Stimulated activated CD8-positive, alpha-beta memory T cell treated with anti-CD3 and anti-CD28 coated beads, Interleukin-4, amount 100 ng/mL, for 1 hour (primary cell): ENCODE results near the gene ZNF536.

Source experiments
- DNase-seq, 2 donors: peaks; one replicate each; pipeline ENCODE4 v3.0.0-alpha.2; 2020; ENCODE audit warnings: low read depth in 2 of 2, low spot score in 1 of 2

The ZNF536 gene

DNA sequence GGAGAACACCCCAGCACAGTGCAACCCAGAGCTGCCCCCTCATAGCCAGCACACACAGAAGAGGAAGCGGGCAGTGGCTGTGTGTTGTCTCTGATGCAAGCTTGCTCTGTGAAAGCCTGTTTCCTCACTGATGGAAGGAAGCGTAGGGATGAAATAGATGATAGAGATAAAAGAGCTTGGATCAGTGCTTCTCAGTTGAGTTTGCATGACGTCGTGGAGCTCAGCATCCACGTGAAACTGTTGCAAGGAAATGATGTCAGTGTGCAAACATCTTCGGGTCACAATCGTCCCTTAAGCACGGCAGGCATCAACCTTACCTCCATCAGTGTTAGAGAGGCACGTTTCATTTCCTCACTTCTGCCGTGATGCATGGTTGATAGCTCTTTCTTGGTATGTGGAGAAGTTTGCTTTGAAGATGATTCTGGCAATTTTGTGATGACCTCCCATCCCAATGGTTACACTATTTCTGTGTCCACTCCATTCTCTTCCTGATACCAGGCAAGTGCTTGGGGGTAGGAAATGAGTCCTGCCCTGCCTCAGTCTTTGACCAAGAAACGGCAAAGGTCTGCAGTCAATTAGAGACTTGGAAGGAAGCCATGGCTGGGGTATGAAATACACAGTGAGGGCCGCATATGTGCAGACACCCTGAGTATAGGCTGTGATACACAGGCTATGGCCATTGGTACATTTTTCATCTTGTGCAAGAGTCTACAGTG is 183.0 kb downstream of the ZNF536 start:
- no peak for DNase-seq

DNA sequence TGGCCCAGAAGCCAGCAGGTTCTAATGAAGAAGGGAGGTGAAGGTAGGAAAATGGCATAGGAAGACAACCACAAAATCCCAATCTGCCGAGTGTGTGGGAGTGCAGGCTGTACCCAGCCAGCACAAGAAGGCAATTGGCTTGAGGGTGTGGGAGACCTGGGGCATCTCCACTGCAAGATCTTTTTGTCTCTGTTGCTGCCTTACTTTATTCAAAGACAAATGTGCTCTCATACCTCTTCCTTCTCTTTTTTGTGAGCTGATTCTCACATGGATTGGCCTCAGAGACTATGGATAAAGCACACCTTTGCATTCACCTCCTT is 183.6 kb downstream of the ZNF536 start:
- no peak for DNase-seq

DNA sequence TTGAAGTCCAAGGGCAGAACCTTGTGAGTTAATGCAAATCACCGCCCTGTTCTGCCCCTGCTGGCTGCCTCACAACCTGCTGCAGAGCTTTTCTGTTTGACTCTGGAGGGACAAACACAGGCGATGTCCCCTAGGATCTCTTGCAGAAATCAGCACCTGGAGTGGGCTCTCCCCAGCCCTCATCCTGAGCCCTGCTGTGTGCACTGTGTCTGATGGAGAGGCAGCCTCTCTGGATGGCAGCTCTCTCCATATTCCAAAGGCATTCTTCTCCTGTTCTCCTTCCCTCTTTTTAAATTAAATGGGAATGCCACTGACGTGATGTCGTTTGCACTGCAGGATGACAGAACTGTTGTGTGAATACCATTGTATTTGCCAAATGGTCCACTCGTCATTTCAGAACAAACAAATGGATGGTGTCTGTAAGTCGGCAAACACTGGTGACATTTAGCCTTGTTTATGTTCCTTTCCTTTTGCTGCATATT is 184.1 kb downstream of the ZNF536 start:
- no peak for DNase-seq

DNA sequence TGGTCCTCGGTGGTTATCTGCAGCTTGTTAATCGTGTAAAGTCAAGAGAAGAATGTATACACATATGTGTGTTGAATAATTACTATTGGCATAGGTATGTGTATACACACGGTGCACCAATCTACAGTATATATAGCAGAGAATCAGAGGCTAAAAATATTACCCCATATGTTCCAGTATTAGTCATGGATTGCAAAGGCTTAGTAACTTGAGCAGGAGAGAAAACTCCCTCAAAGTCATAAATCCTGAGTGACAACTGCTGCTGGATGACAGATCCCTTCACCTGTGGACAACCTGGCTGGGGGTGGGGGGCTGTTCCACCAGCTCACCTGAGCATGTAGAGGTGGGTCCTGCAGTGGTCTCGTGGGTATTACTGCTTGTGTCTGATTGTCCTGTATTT is 185.0 kb downstream of the ZNF536 start:
- DNase-seq, result no peak

DNA sequence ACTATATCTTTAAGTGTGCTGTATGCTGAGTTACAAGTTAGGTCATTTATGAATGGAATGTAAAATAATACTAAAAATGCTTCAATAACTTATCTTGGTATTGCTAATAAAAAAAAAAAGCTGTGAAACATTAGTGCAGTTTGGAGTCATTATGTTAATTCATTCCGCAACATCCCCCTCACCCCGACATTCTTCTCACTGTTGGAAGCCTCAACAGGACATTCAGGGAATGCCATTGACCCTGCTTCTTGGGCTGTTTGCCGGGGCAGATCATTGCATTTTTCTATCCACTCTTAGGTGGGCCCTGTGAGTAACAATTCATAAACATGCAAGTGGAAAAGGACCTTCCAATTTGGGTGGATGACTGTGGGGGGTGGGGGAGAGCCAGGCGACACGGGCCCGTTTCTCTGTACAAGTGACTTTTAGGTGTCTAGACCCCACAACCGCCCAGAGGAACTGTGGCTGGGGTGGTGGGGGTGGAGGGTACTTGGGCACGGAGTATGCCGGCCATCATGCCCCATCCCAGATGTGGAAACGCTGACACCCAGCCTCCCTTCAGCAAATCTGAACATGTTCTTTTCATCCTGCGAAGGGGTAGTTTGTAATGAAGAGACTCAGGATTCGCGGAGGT is 185.9 kb downstream of the ZNF536 start:
- no peak for DNase-seq

DNA sequence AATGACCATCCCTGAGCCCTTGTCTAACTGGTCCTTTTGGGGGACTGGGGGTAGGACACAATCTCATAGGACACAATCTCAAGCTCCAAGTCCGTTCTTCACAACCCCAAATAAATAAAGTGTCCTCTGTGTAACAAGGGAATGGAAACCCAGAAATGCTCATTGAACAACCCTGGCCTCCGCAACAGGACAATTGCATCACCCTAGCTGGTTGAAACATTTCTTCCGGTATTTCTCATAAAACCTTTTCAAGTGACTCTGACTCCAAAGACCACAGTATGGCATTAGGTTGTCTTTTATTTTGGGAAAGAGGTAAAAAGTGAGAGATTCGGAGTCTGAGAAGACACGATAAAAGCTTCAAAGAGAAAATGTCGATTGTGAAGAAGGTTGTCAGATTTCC is 186.6 kb downstream of the ZNF536 start:
- DNase-seq, result no peak

DNA sequence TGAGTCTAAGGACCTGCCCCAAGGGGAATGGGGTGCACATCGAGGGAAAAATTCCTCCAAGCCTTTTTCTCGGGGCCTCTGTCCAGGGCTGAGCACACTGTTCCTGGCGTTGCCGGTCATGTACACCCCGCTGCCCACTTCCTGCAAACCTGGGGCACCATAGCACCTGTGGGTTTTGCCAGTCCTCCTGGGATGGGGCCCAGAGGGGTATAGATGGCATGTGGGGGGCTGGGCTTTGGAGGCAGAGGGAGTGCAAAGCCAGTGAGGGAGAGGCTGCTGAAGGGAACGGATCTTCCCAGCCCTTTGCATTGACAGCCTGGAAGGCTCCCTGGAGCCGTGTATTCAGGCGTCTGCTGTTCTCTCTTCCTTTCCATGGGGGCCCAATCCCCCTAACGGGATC is 187.3 kb downstream of the ZNF536 start:
- DNase-seq, result no peak

DNA sequence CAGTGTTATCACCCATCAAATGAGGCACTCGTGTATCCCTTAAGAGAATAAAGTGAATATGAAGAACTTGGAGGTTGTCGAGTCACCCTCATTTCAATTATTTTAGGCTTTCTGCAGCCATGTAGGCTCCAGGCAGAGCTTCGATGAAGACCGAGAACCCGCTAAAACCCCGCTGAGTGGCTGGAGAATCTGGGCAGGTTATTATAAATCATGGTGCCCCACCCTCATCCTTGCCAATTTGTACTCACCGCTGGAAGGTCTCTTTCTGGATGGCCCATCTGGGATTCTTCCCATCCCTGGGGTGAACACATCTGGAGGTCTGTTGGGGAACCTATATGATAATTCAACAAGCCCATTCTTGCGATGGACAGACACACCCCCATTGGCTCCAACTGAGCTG is 190.8 kb downstream of the ZNF536 start:
- DNase-seq, result no peak

DNA sequence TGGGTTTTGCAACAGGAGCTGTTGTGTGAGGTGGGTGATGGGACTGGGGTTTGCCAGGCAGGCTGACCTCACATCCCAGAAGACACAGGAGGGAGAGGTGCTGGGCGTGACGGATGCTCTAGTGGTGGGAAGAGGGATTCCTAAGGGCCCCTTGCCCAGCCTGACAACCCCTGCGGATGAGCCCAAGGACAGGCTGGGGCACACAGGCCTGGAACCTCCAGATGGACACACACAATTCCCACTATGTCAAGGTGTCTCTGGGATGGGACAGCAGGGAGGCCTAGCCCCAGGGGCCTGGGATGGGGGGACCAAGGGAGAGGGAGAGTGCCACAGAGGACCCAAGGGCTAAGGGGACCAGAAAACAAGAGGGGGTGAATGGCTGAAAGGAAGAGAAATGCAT is 191.5 kb downstream of the ZNF536 start:
- DNase-seq, result no peak

DNA sequence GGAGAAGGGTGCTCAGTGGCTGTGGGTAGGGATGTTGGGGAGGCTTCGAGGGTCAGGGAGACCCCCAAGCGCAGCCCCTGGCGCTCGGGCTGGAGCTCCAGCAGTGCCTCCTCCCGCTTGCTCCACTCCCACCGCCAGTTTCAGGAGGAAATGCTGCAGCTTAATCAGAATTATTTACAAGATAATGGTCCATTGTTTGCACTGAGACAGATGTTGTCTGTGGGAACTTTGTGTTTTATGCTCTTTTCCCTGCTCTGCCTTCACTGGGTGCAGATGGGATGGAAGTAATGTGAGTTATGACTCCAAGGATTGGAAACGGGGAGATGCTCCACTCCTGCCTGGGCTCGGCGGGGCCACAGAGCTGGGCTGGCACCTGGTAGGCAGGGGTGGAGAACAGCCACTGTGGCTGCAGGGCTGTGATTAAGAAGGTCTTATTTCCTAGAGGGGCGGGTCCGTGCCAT is 192.4 kb downstream of the ZNF536 start:
- no peak for DNase-seq

DNA sequence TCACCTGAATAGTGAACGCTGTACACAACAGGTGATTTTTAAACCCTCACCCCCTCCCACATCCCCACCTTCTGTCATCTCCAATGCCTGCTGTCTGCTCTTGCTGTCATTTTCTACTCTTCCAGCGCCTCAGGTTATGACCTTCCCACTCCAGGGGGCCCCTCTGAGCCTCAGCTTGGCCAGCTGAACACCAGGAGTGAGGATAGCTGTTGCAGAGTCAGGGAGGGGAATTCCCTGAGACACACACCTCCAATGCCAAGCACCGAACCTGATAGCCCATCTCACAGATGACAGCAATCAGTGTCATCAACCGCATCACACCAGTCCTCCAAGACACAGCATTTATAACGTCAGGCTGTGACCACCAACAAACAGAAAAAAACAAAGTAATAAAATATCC is 193.5 kb downstream of the ZNF536 start:
- DNase-seq, result no peak

DNA sequence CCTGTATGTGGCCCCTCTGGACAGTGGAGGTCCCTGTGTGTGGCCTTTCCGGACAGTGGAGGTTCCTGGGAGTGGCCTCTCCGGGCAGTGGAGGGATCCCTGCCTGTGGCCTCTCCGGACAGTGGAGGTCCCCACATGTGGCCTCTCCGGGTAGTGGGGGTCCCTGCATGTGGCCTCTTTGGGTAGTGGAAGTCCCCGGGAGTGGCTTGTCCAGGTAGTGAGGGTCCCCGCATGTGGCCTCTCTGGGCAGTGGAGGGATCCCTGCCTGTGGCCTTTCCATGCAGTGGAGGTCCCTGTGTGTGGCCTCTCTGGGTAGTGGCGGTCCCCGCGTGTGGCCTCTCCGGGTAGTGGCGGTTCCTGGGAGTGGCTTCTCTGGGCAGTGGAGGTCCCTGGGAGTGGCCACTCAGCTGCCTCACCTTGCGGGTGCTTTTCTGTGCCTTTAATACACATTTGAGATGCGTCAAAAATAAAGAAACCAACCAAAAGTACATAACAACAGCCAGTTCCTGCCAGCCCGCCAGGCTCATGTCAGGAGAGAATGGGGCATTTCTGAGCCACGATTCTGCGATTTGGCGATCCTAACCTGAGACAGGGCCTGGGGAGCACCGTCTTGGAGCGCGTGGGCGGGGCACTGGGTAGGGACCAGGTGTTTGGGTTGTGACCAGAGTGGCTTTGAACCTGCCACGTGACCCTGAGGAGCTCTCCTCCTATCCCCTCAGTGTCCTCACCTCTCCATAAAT is 194.7 kb downstream of the ZNF536 start:
- DNase-seq, result no peak

DNA sequence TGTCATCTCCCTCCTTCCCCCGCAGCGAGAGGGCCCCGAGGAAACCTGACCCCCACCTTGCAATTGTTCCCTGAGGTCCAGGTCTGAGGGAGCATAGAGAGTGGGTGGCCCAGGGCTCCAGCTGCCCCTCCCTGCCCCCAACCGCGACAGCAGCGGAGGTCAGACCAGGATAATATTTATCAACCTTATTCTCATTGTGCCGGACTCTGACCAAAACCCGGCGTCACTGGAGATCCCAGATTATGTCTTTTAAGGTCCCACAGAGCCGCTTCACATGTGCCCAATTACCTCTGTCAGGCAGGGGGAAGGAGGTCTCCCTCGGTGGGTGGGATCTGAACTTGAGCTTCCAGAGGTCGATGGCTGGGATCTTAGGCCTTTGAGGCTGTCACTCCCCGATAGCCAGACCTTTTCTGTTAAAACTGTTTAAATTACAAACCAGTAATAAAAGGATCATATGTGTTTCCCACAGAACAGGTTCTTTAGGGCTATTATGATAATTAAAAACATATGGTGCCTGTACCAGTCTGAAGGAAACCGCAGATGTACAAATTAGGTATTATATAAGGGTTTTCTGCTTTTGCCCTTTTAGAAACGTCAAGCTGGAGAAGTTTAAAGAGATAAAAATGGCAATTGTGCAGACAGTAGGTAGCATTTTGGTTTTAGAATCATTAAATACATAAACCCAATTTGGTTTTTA is 195.5 kb downstream of the ZNF536 start:
- no peak for DNase-seq

DNA sequence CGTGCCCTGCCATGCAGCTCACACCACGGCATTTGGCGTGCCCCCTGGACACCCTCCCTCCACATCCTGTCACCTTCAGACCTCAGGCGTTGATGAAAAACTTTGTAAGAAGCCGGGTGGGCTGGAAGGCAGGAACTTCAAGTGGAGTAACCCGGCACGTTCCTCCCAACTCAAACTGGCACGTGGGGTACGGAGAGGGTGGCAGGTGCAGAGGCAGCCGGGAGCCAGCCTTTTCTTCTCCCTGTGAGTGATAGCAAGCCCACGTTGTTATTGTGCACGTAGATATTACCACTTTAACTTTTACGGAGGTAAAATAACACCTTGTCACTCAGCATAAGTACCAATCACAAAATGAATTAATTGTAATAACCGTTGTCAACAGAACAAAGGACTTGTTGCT is 198.0 kb downstream of the ZNF536 start:
- no peak for DNase-seq

DNA sequence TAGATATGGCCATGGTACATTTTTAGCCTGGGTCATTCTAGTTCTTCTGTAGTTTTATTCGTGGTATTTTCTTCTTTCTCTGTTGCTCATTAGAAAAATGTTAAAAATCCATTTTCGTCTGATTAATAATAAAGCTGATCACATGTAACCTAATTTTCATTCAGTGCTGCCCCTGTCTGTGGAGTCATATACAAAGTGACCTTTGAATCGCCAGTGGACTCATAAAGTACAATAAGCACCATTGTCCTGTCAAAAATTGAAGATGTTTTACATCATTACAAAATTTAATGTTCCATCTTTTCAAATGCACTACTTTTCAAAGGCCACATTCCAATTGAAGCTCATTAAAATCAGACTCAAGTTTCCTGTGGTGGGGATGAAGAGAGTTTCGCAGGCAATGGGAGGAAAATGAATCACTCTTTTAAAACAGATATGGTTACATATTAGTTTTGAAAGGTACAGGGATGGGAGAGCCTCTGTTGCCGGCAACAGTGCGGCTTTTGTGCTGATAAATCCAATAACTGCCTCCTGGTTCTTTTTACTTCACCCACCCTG is 205.4 kb downstream of the ZNF536 start:
- DNase-seq, result no peak

DNA sequence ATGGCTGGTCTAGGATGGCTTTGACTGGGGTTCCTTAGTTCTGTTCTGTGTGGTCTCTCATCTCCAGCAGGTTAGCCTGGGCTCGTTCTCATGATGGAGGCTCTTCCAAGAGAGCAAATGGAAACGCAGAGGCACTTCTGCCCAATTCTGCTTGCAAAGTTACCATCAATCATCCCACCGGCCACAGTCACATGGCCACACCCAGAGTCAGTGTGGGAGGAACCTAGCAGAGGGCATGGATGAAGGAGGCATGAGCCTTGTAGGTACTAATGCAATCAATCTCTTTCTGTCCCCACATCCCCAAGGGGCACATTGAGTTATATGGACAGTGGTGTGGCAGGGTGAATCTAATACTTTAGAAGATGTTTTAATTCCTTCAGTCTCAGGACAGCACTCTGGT is 207.2 kb downstream of the ZNF536 start:
- DNase-seq, result no peak

DNA sequence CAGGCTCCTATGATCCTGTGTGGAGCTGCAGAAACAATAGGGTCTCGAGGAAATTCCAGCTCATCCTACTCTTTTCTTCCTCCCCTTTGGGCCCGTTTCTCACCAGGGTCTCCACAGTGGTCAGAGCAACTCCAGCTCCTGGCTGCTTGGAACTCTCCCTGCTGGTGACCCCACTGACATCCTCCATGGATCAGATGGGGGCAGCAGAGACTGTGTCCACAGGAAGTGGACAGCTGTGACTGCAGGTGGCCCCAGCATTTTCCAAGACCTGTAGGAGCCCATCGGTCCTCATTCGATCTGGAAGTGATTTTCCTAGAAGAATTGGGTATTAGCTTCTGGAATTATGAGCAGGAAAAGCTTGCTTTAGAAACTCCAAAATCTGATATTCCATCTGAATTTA is 208.5 kb downstream of the ZNF536 start:
- DNase-seq, result no peak

DNA sequence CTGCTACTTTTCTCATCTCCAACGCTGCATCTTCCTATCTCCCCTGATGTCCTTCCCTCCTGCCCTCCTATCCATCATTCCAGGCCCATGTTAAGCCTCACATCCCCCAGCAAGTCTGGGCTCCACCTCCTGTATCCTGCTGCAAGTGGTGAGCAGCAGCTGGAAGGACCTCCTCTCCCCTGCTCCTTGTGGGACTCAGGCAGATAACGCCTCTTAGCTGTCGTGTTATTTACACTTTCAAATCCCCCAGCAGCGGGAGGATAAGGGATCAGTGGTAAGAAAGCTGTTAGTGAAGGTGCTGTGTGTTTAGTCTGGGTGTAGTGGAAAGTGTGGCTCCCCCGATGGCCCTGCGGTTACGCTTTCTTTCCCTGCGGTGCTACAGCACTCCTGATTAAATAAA is 211.9 kb downstream of the ZNF536 start:
- no peak for DNase-seq

DNA sequence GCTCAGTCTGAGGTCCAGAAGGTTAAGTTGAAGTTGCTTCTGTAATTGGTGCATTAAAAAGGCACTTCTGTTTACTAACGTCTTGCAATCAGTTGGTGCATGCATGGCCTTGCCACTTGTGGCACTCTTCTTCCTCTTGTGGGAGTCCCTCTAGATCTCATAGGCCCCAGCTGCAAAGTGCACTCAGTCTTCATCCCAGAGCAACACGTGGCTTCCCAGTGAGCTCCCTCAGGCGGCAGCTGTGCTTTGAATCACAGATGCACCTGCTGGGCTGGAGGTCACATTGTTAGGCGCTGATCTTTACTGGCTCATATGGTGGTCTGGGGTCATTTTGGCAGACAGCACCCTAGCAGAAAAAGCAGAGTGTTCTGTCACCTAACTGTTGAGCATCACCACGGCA is 215.7 kb downstream of the ZNF536 start:
- DNase-seq, result no peak

DNA sequence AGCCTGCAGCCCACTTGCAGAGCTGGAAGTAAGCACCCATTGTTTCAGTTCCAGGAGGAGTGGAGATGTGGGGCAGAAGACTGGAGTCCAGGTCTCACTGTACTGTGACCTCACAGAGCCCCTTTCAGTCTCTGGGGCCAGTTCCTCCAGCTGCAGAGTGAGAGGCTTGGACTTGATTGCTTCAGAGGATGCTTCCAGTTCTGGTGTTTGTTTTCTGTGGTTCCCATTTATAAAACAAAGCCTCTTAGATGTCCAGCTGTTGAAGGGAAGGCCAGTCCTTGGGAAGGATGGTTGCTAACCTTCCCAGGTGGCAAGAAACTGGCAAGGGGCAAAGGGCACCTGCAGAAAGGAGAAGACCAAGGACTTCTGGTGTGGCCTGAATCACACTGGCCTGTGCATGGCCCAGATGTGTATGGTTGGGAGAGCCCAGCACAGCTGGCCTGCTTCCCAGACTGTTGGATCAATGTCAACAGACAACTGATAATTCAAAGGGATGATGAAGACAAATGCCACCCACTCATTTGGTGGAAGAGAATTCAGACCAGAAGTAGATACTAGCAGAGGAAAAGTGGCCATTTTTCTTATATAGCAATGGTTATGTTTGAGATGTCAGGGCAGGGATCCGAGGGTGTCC is 218.5 kb downstream of the ZNF536 start:
- no peak for DNase-seq

DNA sequence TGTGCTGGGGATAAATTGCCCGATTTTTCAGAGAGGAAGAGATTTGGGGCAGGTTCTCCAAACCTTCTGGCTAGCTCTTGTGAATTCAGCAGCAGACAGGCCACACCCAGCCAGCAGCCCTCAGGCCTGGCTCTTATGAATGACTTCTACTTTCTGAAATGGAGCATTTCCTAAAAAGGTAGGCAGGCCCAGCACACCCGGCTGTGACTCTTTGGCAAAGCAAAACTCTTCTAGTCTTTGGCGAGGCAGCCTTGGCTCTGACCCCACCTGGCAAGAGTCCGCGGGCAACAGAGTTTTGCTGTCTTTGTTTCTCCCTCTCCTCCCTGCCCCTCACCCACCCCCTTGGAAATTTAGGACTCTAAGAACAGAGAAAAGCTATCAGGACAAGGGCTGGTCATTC is 221.2 kb downstream of the ZNF536 start:
- no peak for DNase-seq
